Sigmoid colon (tissue), 7 donors: ENCODE results near the gene SERPINA6. TPM values are rescaled to one million over a fixed set of nuclear protein-coding genes. Genes with fewer than 3 reads are reported as not detected.

ENCODE experiments used
- DNase-seq: peaks from one replicate; pipeline ENCODE4 v3.0.0-alpha.2; 2019
- H3K27ac ChIP-seq, 4 donors: fragments of 200-600 bp; sonication (generic); one replicate each; pipeline ENCODE4 v1.5.1; 2016 to 2019; ENCODE audit warnings: mild to moderate bottlenecking in 1 of 4
- H3K27me3 ChIP-seq, 3 donors: fragments of 200-600 bp; sonication (generic); one replicate each; pipeline ENCODE4 v1.5.1; 2019; ENCODE audit warnings: mild to moderate bottlenecking in 1 of 3
- H3K36me3 ChIP-seq, 4 donors: fragments of 200-600 bp; sonication (generic); one replicate each; pipeline ENCODE4 v1.5.1; 2016 to 2019
- H3K4me1 ChIP-seq, 4 donors: fragments of 200-600 bp; sonication (generic); one replicate each; pipeline ENCODE4 v1.5.1; 2017 to 2019
- H3K4me3 ChIP-seq, 4 donors: fragments of 200-600 bp; sonication (generic); one replicate each; pipeline ENCODE4 v1.5.1; 2017 to 2019; ENCODE audit warnings: mild to moderate bottlenecking in 2 of 4, moderate library complexity in 1 of 4
- H3K9me3 ChIP-seq, 4 donors: fragments of 200-600 bp in 3 of 4; sonication (generic) in 3 of 4; one replicate each; pipeline versions ENCODE4 v1.5.1 to v1.6.1; 2013 to 2019
- EP300 ChIP-seq, 4 donors: sonication (generic); formaldehyde crosslinking; IDR thresholded peaks; one replicate each; pipeline ENCODE4 v1.6.1; 2017; ENCODE audit warnings: antibody characterized with exemption in 4 of 4
- POLR2A ChIP-seq, 2 donors: fragments of 450-650 bp; IDR thresholded peaks; one replicate each; pipeline ENCODE4 v1.6.1; 2016; ENCODE audit warnings: antibody characterized with exemption in 2 of 2, mild to moderate bottlenecking in 2 of 2, moderate library complexity in 2 of 2
- POLR2AphosphoS5 ChIP-seq, 4 donors: sonication (generic); formaldehyde crosslinking; IDR thresholded peaks; one replicate each; pipeline ENCODE4 v1.6.1; 2017; ENCODE audit warnings: antibody characterized with exemption in 4 of 4
- WGBS, 2 donors: extraction: QIAGEN DNeasy Blood & Tissue Kit; methylation state at CpG; one replicate each; pipeline ENCODE4 v1.1.7; 2013; 5-methylcytosine and 5-hydroxymethylcytosine counted together
- intact Hi-C: fragments of 100-400 bp; cut with DNase I; formaldehyde crosslinking; loops from one replicate; pipeline ENCODE4 v1.15.1; 2023
- polyA plus RNA-seq, 3 donors: library from polyadenylated mRNA; stranded (reverse); fragments of 200-250 nt; gene quantifications; one replicate each; pipeline ENCODE4 v1.2.3, GENCODE V29; 2013
- total RNA-seq, 4 donors: library from RNA; depleted of rRNA; stranded (reverse); fragments of >200 nt; gene quantifications; one replicate each; pipeline ENCODE4 v1.1.0, GENCODE V29; 2016
- TF ChIP-seq, protein P1 (sequence below), 4 experiments: fragments of 450-650 bp in 3 of 4; fragments of 200-600 bp in 1 of 4; IDR thresholded peaks; one replicate each; pipeline ENCODE4 v1.5.1; 2016 to 2019; ENCODE audit warnings: antibody characterized with exemption in 4 of 4, mild to moderate bottlenecking in 3 of 4, moderate library complexity in 2 of 4
- donor health status: healthy with polysubstance abuse.
- donor health status: Bipolar disorder and iron deficiency.
- donor health status: healthy.

The SERPINA6 gene
- total and polyA plus RNA-seq, 7 donors: 2.0 TPM; not detected in 6

DNA sequence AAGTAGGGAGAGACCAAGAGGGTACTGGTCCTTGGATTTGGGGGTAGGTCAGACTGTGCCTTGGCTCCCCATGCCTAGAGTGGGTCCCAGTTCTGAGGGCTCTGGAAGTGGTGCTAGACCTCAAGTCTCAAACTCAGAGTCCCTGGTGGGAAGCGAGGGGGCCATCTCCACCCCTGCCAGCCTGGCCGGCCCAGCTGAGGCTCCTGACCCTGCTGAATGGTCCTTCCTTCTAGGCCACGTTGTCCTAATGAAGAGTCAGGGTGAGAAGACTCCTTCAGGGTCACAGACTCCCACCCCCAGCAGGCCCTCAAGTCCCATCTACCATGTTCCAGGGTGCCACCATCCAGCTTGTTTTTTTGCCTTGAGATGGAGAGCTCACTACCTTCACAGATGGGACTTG is 12.9 kb downstream of the SERPINA6 start:
- Histone ChIP-seq H3K9me3 (peaks cover 0 to 6% (median 4%) of the 10 kb centered on the region in 4 donors), H3K36me3 (no peaks in the 10 kb centered on the region), H3K27ac (no peak overlapping the region), H3K4me1 (no peaks in the 10 kb centered on the region), H3K27me3 (no peaks in the 10 kb centered on the region), H3K4me3 (no peak overlapping the region)
- DNase-seq: no peak
- intact Hi-C loops: no loop called here
- TF ChIP-seq POLR2AphosphoS5 (IDR thresholded peaks at IDR 0.05) (no peak), POLR2A (IDR thresholded peaks at IDR 0.05) (no peak), EP300 (IDR thresholded peaks at IDR 0.05) (no peak)
- TF ChIP-seq, protein P1, sequence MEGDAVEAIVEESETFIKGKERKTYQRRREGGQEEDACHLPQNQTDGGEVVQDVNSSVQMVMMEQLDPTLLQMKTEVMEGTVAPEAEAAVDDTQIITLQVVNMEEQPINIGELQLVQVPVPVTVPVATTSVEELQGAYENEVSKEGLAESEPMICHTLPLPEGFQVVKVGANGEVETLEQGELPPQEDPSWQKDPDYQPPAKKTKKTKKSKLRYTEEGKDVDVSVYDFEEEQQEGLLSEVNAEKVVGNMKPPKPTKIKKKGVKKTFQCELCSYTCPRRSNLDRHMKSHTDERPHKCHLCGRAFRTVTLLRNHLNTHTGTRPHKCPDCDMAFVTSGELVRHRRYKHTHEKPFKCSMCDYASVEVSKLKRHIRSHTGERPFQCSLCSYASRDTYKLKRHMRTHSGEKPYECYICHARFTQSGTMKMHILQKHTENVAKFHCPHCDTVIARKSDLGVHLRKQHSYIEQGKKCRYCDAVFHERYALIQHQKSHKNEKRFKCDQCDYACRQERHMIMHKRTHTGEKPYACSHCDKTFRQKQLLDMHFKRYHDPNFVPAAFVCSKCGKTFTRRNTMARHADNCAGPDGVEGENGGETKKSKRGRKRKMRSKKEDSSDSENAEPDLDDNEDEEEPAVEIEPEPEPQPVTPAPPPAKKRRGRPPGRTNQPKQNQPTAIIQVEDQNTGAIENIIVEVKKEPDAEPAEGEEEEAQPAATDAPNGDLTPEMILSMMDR (IDR thresholded peaks at IDR 0.05): no peak
- 86 to 94% methylated on average over 3 of the region's 3 CpGs for WGBS, 2 donors

DNA sequence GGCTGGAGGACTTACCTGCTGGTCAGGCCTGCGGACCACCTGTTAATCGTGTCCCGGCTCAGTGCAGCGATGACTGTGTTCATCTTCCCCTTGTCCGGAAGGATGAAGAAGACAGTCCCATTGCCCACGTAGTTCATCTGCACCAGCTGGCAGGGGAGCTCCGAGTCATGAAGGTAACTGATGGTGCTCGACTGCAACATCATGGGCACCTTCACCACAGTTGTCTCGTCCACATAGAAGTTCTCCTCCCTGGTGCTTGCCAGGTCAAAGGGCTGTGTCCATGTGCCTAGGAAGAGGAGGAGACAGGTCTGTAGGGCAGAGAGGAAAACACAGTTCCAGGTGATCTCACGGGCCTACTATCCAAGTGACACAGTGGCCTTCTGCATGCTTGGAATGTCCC is 13.4 kb downstream of the SERPINA6 start:
- Histone ChIP-seq H3K36me3 (no peaks in the 10 kb centered on the region), H3K4me1 (no peaks in the 10 kb centered on the region), H3K4me3 (no peak overlapping the region), H3K27me3 (no peaks in the 10 kb centered on the region), H3K9me3 (peaks cover 0 to 6% (median 4%) of the 10 kb centered on the region in 4 donors), H3K27ac (no peak overlapping the region)
- intact Hi-C loops: no loop called here
- TF ChIP-seq POLR2AphosphoS5 (IDR thresholded peaks at IDR 0.05): no peak
- TF ChIP-seq POLR2A (IDR thresholded peaks at IDR 0.05): no peak
- 91% methylated on average over 10 of the region's 10 CpGs for WGBS, 2 donors
- no peak for DNase-seq

DNA sequence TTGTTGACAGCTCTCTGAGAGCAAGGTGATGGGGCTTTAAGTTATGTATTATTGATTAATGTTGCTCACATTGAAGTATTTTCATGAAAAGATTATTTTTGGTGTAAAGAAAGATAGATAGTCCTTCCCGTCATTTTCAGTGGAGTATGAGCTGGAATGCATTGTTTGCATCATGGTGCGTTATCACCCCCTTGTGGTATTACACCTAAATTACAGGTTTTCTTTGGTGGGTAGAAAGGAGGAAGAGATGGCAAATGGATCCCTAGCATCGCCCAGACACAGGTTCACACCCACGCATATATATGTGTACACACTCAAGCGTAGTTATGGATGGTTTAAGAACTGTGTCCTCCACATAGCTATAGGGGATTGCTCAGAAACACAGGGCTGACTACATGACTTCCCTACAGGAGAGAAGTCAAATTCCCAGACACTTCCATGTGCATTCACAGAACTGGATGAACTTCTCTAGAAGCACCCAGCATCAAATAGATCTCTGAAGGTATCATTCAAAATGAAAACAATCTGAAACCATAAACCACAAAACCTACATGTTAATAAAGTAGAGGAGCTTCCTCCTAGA is 15.6 kb downstream of the SERPINA6 start:
- no peak for DNase-seq
- Histone ChIP-seq H3K27me3 (no peaks in the 10 kb centered on the region), H3K4me1 (no peaks in the 10 kb centered on the region), H3K36me3 (no peaks in the 10 kb centered on the region), H3K9me3 (peaks cover 0 to 6% (median 4%) of the 10 kb centered on the region in 4 donors), H3K4me3 (no peak overlapping the region), H3K27ac (no peak overlapping the region)
- intact Hi-C loops: no loop called here
- 55 to 87% methylated on average over 5 of the region's 5 CpGs for WGBS, 2 donors
- TF ChIP-seq POLR2AphosphoS5 (IDR thresholded peaks at IDR 0.05) (no peak), POLR2A (IDR thresholded peaks at IDR 0.05) (no peak), EP300 (IDR thresholded peaks at IDR 0.05) (no peak)
- TF ChIP-seq, protein P1 (IDR thresholded peaks at IDR 0.05): no peak

DNA sequence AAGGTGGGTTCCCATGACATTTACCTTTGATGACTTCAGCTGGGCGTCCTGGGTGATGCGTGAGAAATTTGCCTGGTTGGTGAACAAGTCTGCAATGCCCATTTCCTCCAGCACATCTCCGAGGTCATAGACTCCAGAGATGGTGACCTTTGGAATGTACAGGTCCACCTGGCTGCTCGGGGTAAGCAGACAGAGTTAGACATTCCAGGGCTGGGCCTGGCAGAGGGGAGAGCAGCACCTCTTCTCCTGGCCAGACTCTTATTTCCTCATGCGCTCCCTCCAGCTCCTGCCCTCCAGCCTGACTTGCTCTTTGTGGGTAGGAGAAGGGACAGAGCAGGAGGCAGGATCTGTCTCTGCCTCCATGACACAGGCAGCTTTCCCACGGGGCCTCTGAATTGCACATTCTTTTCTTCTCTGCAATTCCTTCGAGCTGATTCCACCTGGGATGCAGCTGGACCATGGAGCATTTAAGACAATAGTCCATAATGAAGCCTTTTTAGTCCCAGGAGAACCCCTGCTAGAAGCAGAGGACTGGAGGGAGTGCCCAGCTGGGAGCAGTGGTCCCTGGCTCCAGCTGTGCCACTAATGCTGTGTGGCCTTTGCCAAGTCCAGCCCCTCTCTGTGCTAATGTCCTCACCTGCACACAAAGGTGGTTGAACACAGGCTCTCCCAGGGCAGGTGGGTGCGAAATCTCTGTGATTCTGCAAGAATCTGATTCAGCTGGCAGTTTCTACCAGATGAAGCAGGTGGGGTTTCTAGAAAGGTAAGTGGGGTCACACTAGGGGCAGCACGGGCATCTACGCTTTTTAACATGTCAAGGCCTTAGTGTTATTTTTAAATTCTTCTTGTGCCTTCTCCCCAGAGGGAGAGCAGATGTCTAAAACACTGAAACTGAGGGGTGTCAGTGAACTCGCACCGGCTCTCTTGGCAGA is 16.8 kb downstream of the SERPINA6 start:
- WGBS, 2 donors: 69 to 76% methylated on average over 12 of the region's 12 CpGs
- no peak for DNase-seq
- Histone ChIP-seq H3K27me3 (no peaks in the 10 kb centered on the region), H3K4me3 (no peak overlapping the region), H3K4me1 (no peaks in the 10 kb centered on the region), H3K9me3 (peaks cover 0 to 6% (median 4%) of the 10 kb centered on the region in 4 donors), H3K27ac (no peak overlapping the region), H3K36me3 (no peaks in the 10 kb centered on the region)
- TF ChIP-seq EP300 (IDR thresholded peaks at IDR 0.05) (no peak), POLR2A (IDR thresholded peaks at IDR 0.05) (no peak), POLR2AphosphoS5 (IDR thresholded peaks at IDR 0.05) (no peak)
- TF ChIP-seq, protein P1 (IDR thresholded peaks at IDR 0.05): no peak
- intact Hi-C loops: no loop called here

DNA sequence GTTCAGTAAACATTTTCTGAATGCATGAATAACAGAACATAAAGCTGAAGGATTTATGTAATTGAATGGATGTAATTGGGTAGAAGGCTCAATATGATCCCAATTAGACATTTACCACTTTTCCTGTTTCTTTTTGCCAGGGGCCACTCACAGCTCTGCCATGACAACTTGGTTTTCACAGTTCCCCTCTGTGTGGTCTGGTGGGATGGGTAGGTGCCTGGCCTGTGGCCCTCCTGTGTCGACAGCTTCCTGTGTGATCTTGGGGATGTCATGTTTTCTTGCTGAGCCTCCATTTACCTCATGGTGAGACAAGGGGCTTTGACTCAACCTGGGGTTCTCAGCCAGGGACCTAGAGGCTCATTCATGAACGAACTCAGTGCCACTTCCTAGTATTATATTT is 17.5 kb downstream of the SERPINA6 start:
- 75 to 90% methylated on average over 2 of the region's 2 CpGs for WGBS, 2 donors
- Histone ChIP-seq H3K9me3 (peaks cover 0 to 6% (median 4%) of the 10 kb centered on the region in 4 donors), H3K27ac (no peak overlapping the region), H3K4me1 (no peaks in the 10 kb centered on the region), H3K27me3 (no peaks in the 10 kb centered on the region), H3K4me3 (no peak overlapping the region), H3K36me3 (no peaks in the 10 kb centered on the region)
- no peak for DNase-seq
- TF ChIP-seq POLR2A (IDR thresholded peaks at IDR 0.05): no peak
- TF ChIP-seq EP300 (IDR thresholded peaks at IDR 0.05): no peak
- TF ChIP-seq POLR2AphosphoS5 (IDR thresholded peaks at IDR 0.05): no peak
- TF ChIP-seq, protein P1 (IDR thresholded peaks at IDR 0.05): no peak
- intact Hi-C loops: no loop called here
